H9 (cell line): ENCODE measurements around the gene CCDC63. TPM values are rescaled to one million over a fixed set of nuclear protein-coding genes. Genes with fewer than 3 reads are reported as not detected.

Experiments
- DNase-seq: peaks from one replicate; pipeline ENCODE4 v3.0.0-alpha.2; 2017
- H2AFZ ChIP-seq: one replicate; pipeline ENCODE4 v1.6.1; 2013; ENCODE audit warnings: mild to moderate bottlenecking, low read length, control low read depth, moderate library complexity
- H2AK5ac ChIP-seq: 2 replicates; pipeline ENCODE4 v1.6.1; 2013; ENCODE audit warnings: low read length, control low read depth, mixed read lengths; ENCODE audit not compliant: insufficient read length
- H2BK120ac ChIP-seq: one replicate; pipeline ENCODE4 v1.6.1; 2013; ENCODE audit warnings: low read depth, mild to moderate bottlenecking, low read length, control low read depth, inconsistent platforms; ENCODE audit not compliant: poor library complexity, severe bottlenecking
- H2BK12ac ChIP-seq: 2 replicates; pipeline ENCODE4 v1.6.1; 2013; ENCODE audit warnings: low read length, control low read depth, mixed read lengths, low read depth; ENCODE audit not compliant: insufficient read length
- H2BK15ac ChIP-seq: 2 replicates; pipeline ENCODE4 v1.6.1; 2013; ENCODE audit warnings: low read depth, low read length, control low read depth
- H2BK20ac ChIP-seq: one replicate; pipeline ENCODE4 v1.6.1; 2013; ENCODE audit warnings: low read depth, mild to moderate bottlenecking, low read length, control low read depth, inconsistent platforms; ENCODE audit not compliant: poor library complexity, severe bottlenecking
- H2BK5ac ChIP-seq: 2 replicates; pipeline ENCODE4 v1.6.1; 2013; ENCODE audit warnings: low read length, control low read depth, mixed read lengths; ENCODE audit not compliant: insufficient read length
- H3K14ac ChIP-seq: 2 replicates; pipeline ENCODE4 v1.6.1; 2013; ENCODE audit warnings: low read length, control low read depth; ENCODE audit not compliant: insufficient read depth
- H3K18ac ChIP-seq: 2 replicates; pipeline ENCODE4 v1.6.1; 2013; ENCODE audit warnings: low read depth, mild to moderate bottlenecking, mixed read lengths, low read length, control low read depth; ENCODE audit not compliant: insufficient read length
- H3K23ac ChIP-seq: 2 replicates; pipeline ENCODE4 v1.6.1; 2013; ENCODE audit warnings: low read length, control low read depth, mixed read lengths, low read depth; ENCODE audit not compliant: insufficient read length
- H3K23me2 ChIP-seq: 2 replicates; pipeline ENCODE4 v1.6.1; 2013; ENCODE audit warnings: low read depth, mild to moderate bottlenecking, mixed read lengths, low read length, control low read depth; ENCODE audit not compliant: insufficient read length, poor library complexity, severe bottlenecking
- H3K27ac ChIP-seq: 2 replicates; pipeline ENCODE4 v1.5.1; 2013; ENCODE audit warnings: low read length, control low read depth, mixed read lengths, low read depth; ENCODE audit not compliant: insufficient read length
- H3K27me3 ChIP-seq: 2 replicates; pipeline ENCODE4 v1.6.1; 2013; ENCODE audit warnings: low read length, control low read depth, inconsistent platforms; ENCODE audit not compliant: insufficient read depth
- H3K4ac ChIP-seq: 2 replicates; pipeline ENCODE4 v1.6.1; 2013; ENCODE audit warnings: low read depth, mild to moderate bottlenecking, control low read depth, inconsistent platforms, low read length, moderate library complexity
- H3K4me1 ChIP-seq: 2 replicates; pipeline ENCODE4 v1.6.1; 2013; ENCODE audit warnings: low read length, control low read depth, inconsistent platforms; ENCODE audit not compliant: insufficient read depth
- H3K4me2 ChIP-seq: 2 replicates; pipeline ENCODE4 v1.6.1; 2013; ENCODE audit warnings: low read length, control low read depth, mixed read lengths; ENCODE audit not compliant: insufficient read length, insufficient read depth
- H3K56ac ChIP-seq: 2 replicates; pipeline ENCODE4 v1.6.1; 2013; ENCODE audit warnings: low read depth, mild to moderate bottlenecking, mixed read lengths, low read length, control low read depth; ENCODE audit not compliant: insufficient read length
- H3K79me1 ChIP-seq: 2 replicates; pipeline ENCODE4 v1.6.1; 2013; ENCODE audit warnings: low read depth, mild to moderate bottlenecking, moderate library complexity, low read length, control low read depth, inconsistent platforms; ENCODE audit not compliant: insufficient read depth, poor library complexity, severe bottlenecking
- H3K79me2 ChIP-seq: 2 replicates; pipeline ENCODE4 v1.6.1; 2013; ENCODE audit warnings: low read length, control low read depth, inconsistent platforms; ENCODE audit not compliant: insufficient read depth
- H3K9ac ChIP-seq: 2 replicates; pipeline ENCODE4 v1.6.1; 2013; ENCODE audit warnings: low read length, control low read depth, mixed read lengths; ENCODE audit not compliant: insufficient read length; ENCODE audit errors: extremely low read depth
- H3K9me3 ChIP-seq: one replicate; pipeline ENCODE4 v1.6.1; 2013; ENCODE audit warnings: low read depth, low read length, inconsistent platforms; ENCODE audit not compliant: control insufficient read depth
- H3T11ph ChIP-seq: one replicate; pipeline ENCODE4 v1.6.1; 2013; ENCODE audit warnings: mild to moderate bottlenecking, low read length, control low read depth, inconsistent platforms
- H4K20me1 ChIP-seq: one replicate; pipeline ENCODE4 v1.6.1; 2013; ENCODE audit not compliant: control insufficient read depth, insufficient read length, insufficient read depth
- H4K5ac ChIP-seq: 2 replicates; pipeline ENCODE4 v1.6.1; 2013; ENCODE audit warnings: low read depth, mild to moderate bottlenecking, mixed read lengths, low read length, control low read depth; ENCODE audit not compliant: insufficient read length
- H4K8ac ChIP-seq: replicated peaks from 2 replicates; pipeline ENCODE4 v1.6.1; 2013; ENCODE audit warnings: low read length, control low read depth, mixed read lengths, low read depth; ENCODE audit not compliant: insufficient read length
- H4K91ac ChIP-seq: 2 replicates; pipeline ENCODE4 v1.6.1; 2013; ENCODE audit warnings: low read depth, mild to moderate bottlenecking, moderate library complexity, mixed read lengths, low read length, control low read depth; ENCODE audit not compliant: insufficient read length
- H3K27ac Mint-ChIP-seq, 3 experiments: 2 replicates in 2 of 3; 3 replicates in 1 of 3; pipeline ENCODE4 v1.8.0; 2020 to 2021; ENCODE audit warnings: mixed read lengths in 3 of 3, mild to moderate bottlenecking in 1 of 3, moderate library complexity in 1 of 3
- H3K27me3 Mint-ChIP-seq: 2 replicates; pipeline ENCODE4 v1.8.0; 2021; ENCODE audit warnings: low read depth, mild to moderate bottlenecking, moderate library complexity, mixed read lengths
- H3K36me3 Mint-ChIP-seq, 3 experiments: 2 replicates in 2 of 3; 3 replicates in 1 of 3; pipeline ENCODE4 v1.8.0; 2020 to 2021; ENCODE audit warnings: low read depth in 3 of 3, mixed read lengths in 3 of 3; ENCODE audit not compliant: insufficient read depth in 1 of 3
- H3K4me1 Mint-ChIP-seq, 2 experiments: 2 replicates each; pipeline ENCODE4 v1.8.0; 2020; ENCODE audit warnings: mixed read lengths in 2 of 2
- H3K4me3 Mint-ChIP-seq, 2 experiments: 2 replicates in 1 of 2; 3 replicates in 1 of 2; pipeline ENCODE4 v1.8.0; 2020 to 2021; ENCODE audit warnings: mild to moderate bottlenecking in 2 of 2, mixed read lengths in 2 of 2, moderate library complexity in 1 of 2
- H3K9me3 Mint-ChIP-seq, 2 experiments: 2 replicates in 1 of 2; 3 replicates in 1 of 2; pipeline ENCODE4 v1.8.0; 2020; ENCODE audit warnings: mild to moderate bottlenecking in 2 of 2, mixed read lengths in 2 of 2, moderate library complexity in 1 of 2
- CTCF ChIP-seq: fragments of 200-600 bp; sonication (generic); conservative IDR thresholded peaks from 3 replicates; pipeline ENCODE4 v1.8.0; 2021; ENCODE audit warnings: antibody characterized with exemption, mild to moderate bottlenecking
- WGBS: extraction: QIAGEN DNeasy Blood & Tissue Kit; methylation state at CpG from one replicate; pipeline ENCODE4 v1.1.7; 2013; ENCODE audit warnings: missing lambda C conversion rate, low lambda C conversion rate, mixed read lengths; ENCODE audit not compliant: insufficient read length; ENCODE audit errors: extremely low coverage; 5-methylcytosine and 5-hydroxymethylcytosine counted together
- total RNA-seq: library from RNA; stranded (reverse); gene quantifications from 2 replicates; pipeline ENCODE4 v1.2.1, GENCODE V29; 2021

The CCDC63 gene
- total RNA-seq, 1 experiment from 2014 or later: 0.77 TPM

DNA sequence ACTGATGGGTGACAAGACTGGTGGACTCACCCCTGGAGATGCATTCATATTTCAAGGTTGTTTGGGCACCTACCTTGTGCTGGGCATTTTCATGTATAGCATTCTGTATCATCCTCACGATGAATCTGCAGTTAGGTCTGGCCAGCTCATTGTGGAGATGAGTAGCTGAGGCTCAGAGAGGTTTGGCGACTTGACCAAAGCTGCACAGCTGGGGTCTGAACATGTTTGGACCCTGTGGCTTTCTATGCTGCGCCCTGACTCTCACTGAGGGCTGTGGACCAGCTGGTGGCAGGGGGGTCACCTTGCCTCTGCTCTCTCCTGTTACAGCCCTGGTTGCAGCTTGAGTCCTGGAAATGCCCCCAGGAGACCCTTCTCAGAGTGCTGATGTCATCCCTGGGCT is 24.9 kb upstream of the CCDC63 start:
- H3K14ac ChIP-seq: no peak overlapping the region

More for the DNA sequence above, 24.9 kb upstream of the CCDC63 start:
- no peak overlapping the region for H2BK15ac ChIP-seq
- Mint-ChIP-seq H3K9me3 (no peaks in the 10 kb centered on the region), H3K4me1 (peaks cover 9 to 14% of the 10 kb centered on the region in 2 experiments), H3K4me3 (no peak overlapping the region), H3K27ac (no peak overlapping the region), H3K27me3 (peaks cover 15% of the 10 kb centered on the region), H3K36me3 (no peaks in the 10 kb centered on the region; a peak in 1 of 7 replicates)
- TF ChIP-seq CTCF: no peak
- no peak overlapping the region for H3K4ac ChIP-seq
- H3K9me3 ChIP-seq: no peaks in the 10 kb centered on the region
- H3T11ph ChIP-seq: no peak overlapping the region
- H2AK5ac ChIP-seq: no peak overlapping the region
- no peak overlapping the region for H4K5ac ChIP-seq
- H3K23me2 ChIP-seq: no peaks in the 10 kb centered on the region
- no peak overlapping the region for H3K9ac ChIP-seq
- no peak overlapping the region for H3K4me2 ChIP-seq
- no peak overlapping the region for H2BK120ac ChIP-seq
- H4K8ac ChIP-seq: no peak overlapping the region
- peaks cover 5% of the 10 kb centered on the region; the same call in 1 of the 2 replicates for H3K4me1 ChIP-seq
- no peak overlapping the region for H2AFZ ChIP-seq
- no peaks in the 10 kb centered on the region for H3K27me3 ChIP-seq
- WGBS: no CpG with 5 or more reads among the region's 3 CpGs
- DNase-seq: no peak
- H3K79me1 ChIP-seq: no peaks in the 10 kb centered on the region
- no peaks in the 10 kb centered on the region for H4K20me1 ChIP-seq
- H2BK5ac ChIP-seq: no peak overlapping the region
- no peaks in the 10 kb centered on the region for H3K79me2 ChIP-seq
- no peak overlapping the region for H3K56ac ChIP-seq
- H3K23ac ChIP-seq: no peak overlapping the region
- no peak overlapping the region for H2BK20ac ChIP-seq
- H2BK12ac ChIP-seq: no peak overlapping the region
- H3K27ac ChIP-seq: no peak overlapping the region
- H4K91ac ChIP-seq: no peak overlapping the region
- H3K18ac ChIP-seq: no peak overlapping the region
